Measurements from ENCODE around the gene DCANP1.

- no peak for TF ChIP-seq CTCF (IDR thresholded peaks at IDR 0.05)
- no peak for TF ChIP-seq POLR2A (IDR thresholded peaks at IDR 0.05)
These were observed 9.3 kb upstream of the DCANP1 start for GRCh38 chr5:135456238-135457099.

All from testis (tissue), 2 donors.